ES-I3 (cell line): ENCODE results near the gene CPE.

Experiments used
- H3K36me3 ChIP-seq: 2 replicates; pipeline ENCODE4 v1.6.1; 2013; ENCODE audit warnings: mild to moderate bottlenecking, low read length, control low read depth, moderate library complexity; ENCODE audit not compliant: insufficient read depth
- H3K4me1 ChIP-seq: 2 replicates; pipeline ENCODE4 v1.6.1; 2013; ENCODE audit warnings: mild to moderate bottlenecking, control low read depth, low read length; ENCODE audit not compliant: insufficient read depth
- H3K9ac ChIP-seq: 2 replicates; pipeline ENCODE4 v1.6.1; 2013; ENCODE audit warnings: low read depth, mild to moderate bottlenecking, low read length, moderate library complexity
- H3K9me3 ChIP-seq: 2 replicates; pipeline ENCODE4 v1.6.1; 2013; ENCODE audit warnings: mild to moderate bottlenecking, low read length, moderate library complexity; ENCODE audit not compliant: control insufficient read depth, insufficient read depth

Gene CPE

DNA sequence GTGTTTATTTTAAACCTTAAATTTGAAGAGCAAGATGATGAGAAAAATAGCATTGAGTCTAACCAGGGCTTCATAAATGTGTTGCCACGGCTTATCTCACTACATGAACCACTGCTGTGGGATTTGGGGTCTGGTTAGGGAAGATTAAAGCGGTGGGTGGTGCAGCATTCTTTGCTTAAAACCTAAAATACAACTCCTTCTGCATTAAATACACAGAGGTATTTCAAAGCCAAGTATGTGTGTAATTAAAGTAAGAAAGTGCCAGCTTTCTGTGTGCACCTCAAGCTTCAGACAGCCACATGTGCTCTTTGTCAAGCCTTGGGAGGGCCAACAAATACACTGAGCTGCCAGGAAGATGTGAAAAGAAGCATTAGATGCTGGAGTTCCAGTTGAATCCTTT, 128.0 kb downstream of the CPE start:
- no peaks in the 10 kb centered on the region for H3K36me3 ChIP-seq
- no peak overlapping the region for H3K9ac ChIP-seq
- no peaks in the 10 kb centered on the region for H3K9me3 ChIP-seq
- H3K4me1 ChIP-seq, result no peaks in the 10 kb centered on the region

DNA sequence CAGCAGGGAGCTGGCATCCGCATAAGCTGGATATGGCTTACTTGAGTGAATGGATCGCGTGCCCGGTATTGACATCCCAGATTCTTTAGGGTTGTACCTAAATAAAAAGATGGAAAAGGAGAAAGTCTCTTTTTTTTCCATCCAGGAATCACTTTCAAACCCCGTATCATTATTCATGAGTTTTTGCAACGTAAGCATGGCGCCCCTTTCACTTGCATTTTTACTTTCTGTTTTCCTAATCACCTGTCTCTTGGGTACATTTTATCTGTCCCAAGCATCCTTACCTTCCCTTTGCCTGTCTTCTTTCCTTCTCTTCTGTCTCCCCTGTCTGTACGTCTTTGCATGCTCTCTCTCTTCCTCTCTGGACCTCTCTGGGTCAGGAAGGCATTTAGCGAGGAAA, 128.6 kb downstream of the CPE start:
- Histone ChIP-seq H3K9me3 (no peaks in the 10 kb centered on the region), H3K36me3 (no peaks in the 10 kb centered on the region), H3K4me1 (no peaks in the 10 kb centered on the region), H3K9ac (no peak overlapping the region)

DNA sequence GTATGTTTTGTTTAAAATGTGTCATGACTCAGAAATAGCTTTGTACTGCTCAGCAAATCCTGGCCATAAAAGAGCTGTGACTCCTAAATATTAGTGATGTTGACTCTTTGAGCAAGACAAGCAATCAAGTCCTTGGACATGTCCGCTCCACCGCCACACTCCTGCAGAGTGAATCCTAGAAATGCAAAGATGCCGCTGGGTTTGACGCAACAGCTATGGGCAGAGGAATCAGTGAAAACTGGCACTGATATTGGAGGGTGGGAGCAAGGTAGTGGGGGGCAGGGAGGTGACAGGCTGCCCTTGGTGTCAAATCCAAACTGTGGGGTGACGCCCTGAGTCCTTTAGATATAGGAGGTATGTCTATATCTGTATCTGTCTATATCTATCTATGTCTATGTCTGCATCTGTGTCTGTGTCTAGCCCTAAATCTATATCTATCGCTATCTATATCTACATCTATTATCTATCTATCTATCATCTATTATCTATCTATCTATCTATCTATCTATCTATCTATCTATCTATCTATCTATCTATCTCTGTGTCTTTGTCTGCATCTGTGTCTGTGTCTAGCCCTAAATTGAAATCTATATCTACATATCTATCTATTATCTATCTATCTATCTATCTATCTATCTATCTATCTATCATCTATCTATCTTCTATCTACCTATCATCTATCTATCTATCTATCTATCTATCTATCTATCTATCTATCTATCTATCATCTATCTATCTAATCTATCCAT, 129.7 kb downstream of the CPE start:
- no peaks in the 10 kb centered on the region for H3K4me1 ChIP-seq
- no peaks in the 10 kb centered on the region for H3K36me3 ChIP-seq
- H3K9me3 ChIP-seq, result no peaks in the 10 kb centered on the region
- no peak overlapping the region for H3K9ac ChIP-seq

DNA sequence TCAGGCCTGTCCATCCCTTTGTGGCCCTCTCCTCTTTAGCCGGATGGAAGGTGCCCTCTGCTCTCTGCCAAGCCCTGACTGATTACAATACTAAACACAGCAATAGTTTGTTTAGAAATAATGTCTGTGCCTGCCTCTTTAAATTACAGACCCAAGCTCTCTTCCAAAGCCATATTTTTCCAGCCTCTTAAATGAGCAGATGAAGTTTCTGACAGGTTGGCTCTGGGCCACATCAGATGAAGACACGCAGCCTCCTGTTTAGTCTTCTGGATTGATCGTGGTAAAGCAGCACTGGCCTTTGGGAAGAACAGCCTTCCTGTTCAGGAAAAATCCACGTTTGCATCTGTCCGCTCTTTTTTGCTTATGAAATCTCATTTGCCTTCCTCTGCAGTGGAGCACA, 133.6 kb downstream of the CPE start:
- Histone ChIP-seq H3K9me3 (no peaks in the 10 kb centered on the region), H3K4me1 (no peaks in the 10 kb centered on the region), H3K36me3 (no peaks in the 10 kb centered on the region), H3K9ac (no peak overlapping the region)

DNA sequence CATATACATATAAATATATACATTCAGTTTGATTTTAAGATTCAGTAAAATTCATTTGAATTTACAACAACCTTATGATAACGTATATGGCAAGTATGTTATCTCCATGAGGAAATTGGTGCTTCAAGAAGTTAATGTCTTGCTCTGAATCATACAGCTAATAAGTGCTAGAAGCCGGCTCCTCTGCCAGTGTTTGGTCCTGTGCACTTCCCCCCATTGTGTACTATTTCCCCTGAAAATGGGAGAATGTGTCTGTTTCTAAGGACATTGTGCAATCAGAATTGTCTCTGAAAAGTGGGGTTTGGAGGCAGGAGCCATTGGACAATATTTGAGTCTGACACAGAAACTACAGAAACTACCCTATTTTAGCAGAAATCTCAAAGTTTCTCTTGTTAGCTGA, 135.9 kb downstream of the CPE start:
- Histone ChIP-seq H3K36me3 (no peaks in the 10 kb centered on the region), H3K9me3 (no peaks in the 10 kb centered on the region), H3K9ac (no peak overlapping the region), H3K4me1 (no peaks in the 10 kb centered on the region)

DNA sequence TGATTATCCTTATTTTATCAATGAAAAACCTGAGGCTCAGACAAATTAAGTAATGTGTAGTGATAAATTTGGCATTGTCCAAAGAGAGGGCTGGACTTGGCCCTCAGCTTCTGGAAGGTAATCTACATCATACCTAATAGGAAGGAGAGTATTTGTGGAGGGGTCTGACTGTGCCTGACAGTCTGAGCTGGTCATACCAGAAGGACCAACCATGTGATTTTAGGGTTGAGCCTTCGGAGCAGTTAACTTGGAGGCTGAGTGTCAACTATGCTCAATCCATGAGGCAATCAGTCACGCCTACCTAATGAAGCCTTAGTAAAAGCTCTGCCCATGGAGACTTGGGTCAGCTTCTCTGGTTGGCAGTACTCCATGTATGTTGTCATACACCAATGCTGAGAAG, 136.4 kb downstream of the CPE start:
- Histone ChIP-seq H3K4me1 (no peaks in the 10 kb centered on the region), H3K36me3 (no peaks in the 10 kb centered on the region), H3K9me3 (no peaks in the 10 kb centered on the region), H3K9ac (no peak overlapping the region)

DNA sequence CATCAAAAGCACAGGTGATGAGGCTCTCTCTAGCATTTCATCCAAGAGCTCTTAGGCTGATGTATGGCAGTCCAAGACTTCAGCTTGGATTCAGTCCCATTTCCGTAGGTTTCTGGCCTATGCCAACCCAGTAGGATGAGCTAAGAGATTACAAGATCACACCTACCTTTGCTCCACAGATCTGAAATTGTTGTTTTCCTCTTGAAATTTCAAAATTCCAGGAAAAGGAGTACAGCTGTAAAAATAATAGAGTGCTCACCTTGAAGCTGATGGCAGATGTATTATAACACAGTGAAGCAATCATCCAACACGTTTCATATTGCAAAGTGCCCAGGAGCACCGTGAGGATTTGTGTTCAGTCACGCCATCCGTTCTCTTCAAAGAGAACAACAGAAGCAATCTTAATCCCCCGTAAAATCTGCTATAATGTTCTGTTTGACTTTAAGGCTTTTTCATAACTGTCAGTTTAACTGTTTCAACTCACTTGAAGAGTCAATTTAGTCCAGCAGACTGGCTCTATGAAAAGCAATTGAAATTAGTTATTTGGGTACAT, 137.5 kb downstream of the CPE start:
- Histone ChIP-seq H3K9ac (no peak overlapping the region), H3K36me3 (no peaks in the 10 kb centered on the region), H3K4me1 (no peaks in the 10 kb centered on the region), H3K9me3 (no peaks in the 10 kb centered on the region)

GRCh38 chr4:165517216-165517615, 138.4 kb downstream of the CPE start:
- Histone ChIP-seq H3K9ac (no peak overlapping the region), H3K9me3 (no peaks in the 10 kb centered on the region), H3K4me1 (no peaks in the 10 kb centered on the region), H3K36me3 (no peaks in the 10 kb centered on the region)

DNA sequence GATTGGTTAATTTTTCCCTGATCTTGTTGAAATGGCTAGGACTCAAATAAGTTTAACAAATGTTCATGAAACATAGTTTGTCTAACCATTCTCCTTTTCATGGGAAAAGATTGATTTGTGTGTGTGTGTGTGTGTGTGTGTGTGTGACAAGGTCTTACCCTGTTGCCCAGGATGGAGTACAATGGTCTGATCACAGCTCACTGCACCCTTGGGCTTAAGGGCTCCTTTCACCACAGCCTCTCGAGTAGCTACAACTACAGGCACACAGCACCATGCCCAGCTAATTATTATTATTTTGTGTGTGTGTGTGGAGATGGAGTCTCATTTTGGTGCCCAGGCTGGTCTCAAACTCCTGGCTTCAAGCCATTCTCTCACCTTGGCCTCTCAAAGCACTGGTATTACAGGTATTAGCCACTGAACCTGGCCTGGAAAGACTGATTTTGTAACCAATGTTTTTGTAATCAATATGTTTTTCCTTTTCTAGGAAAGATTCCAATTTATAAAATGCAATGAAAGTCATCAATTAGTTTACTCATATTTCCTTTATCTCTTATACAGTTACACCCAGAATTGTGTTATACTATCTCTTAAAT, 139.3 kb downstream of the CPE start:
- no peaks in the 10 kb centered on the region for H3K4me1 ChIP-seq
- no peaks in the 10 kb centered on the region for H3K36me3 ChIP-seq
- no peaks in the 10 kb centered on the region for H3K9me3 ChIP-seq
- no peak overlapping the region for H3K9ac ChIP-seq

DNA sequence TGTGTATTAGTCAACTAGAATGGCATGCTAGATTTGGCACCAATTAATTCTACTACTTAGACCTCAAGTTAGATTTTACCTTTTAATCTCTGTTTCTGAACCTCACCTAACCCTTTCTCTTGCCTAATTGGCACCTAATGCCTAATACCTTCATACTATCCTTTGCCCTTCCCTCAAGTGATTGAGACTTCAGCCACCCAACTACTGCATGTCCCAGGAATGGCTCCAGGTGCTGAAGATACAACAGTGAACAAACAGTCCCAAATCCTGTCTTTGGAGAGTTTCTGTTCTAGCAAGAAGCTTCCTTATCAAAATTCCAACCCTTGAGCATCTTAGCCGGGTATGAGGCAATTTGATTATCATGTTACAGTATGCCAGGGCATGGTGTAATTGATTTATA, 139.9 kb downstream of the CPE start:
- Histone ChIP-seq H3K36me3 (no peaks in the 10 kb centered on the region), H3K9ac (no peak overlapping the region), H3K9me3 (no peaks in the 10 kb centered on the region), H3K4me1 (no peaks in the 10 kb centered on the region)

DNA sequence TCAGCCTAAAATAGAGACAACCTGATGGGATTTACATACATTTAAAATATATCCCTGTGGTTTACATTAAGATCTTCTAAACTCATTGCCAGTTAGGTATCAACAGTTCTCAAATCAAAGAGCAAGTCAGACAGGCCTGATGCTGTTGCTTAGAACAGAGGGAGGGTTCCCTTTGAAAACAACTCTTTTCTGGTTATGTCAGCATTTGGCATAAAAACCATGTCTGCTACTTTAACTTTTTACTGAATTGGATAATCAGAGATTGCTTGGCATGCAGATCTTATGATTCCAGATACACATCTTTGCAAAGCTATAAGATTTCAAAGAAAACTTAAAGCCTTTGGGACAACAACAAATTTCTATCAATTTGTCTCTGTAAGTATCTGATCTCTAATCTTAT, 140.8 kb downstream of the CPE start:
- Histone ChIP-seq H3K9ac (no peak overlapping the region), H3K36me3 (no peaks in the 10 kb centered on the region), H3K9me3 (no peaks in the 10 kb centered on the region), H3K4me1 (no peaks in the 10 kb centered on the region)

DNA sequence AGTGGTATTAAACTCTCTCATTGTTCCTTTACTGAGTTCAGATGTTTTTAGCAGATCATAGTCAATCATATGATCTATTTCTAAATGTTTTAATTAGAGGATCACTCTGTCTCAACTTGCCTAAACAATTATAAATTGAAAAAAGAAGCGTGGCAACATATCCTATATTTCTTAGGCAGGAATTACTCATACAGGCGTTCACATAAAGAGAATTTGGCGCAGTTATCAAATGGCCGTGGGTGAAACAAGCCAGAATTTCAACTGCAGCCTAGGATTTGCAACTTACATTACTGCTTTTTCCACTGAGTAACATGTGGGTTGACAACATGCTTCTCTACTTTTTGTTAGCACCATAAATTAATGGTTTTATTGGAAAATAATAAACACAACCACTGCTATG, 141.3 kb downstream of the CPE start:
- no peaks in the 10 kb centered on the region for H3K36me3 ChIP-seq
- H3K4me1 ChIP-seq, result no peaks in the 10 kb centered on the region
- no peaks in the 10 kb centered on the region for H3K9me3 ChIP-seq
- H3K9ac ChIP-seq, result no peak overlapping the region

DNA sequence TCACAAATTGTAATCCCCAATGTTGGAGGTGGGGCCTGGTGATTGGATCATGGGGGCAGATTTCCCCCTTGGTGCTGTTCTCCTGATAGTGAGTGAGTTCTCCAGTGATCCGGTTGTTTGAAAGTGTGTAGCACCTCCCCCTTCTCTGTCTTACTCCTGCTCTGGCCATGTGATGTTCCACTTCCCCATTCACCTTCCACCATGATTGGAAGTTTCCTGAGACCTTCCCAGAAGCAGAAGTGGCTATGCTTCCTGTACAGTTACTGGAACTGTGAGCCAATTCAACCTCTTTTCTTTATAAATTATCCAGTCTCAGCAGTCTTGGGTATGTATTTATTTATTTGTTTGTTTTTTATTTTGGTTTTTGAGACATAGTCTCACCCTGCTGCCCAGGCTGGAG, 143.2 kb downstream of the CPE start:
- no peaks in the 10 kb centered on the region for H3K36me3 ChIP-seq
- H3K9ac ChIP-seq, result no peak overlapping the region
- H3K4me1 ChIP-seq, result no peaks in the 10 kb centered on the region
- no peaks in the 10 kb centered on the region for H3K9me3 ChIP-seq

DNA sequence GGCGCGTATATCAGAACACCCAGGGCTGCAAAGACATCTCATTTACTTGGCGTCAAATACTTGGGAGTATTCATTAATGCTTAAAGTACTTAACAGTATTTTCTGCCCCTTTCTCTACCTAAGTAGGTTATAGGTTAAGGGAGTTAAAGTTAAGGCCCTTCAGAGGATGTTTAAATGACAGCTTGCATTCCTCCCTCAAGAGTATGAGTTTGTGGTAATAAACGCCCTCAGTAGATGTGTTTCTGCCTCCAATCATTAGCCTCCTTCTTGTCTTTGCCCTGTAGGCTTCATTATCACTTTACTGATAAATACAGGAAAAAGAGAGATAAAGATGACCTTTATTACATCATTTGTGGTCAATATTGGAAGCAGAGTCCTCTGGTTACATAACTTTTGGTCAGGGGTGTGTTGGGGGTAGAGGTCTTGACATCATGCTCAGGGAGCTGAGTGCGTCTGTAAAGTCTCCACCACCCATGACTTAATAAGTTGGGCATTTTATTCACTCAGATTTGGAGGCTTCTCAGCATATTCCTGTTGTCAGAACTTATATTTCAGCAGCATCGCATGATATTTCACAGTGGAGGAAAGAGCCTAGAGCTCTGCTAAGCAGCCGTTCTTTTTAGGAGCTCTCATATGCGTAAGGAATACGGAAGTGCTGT, 145.9 kb downstream of the CPE start:
- Histone ChIP-seq H3K9me3 (no peaks in the 10 kb centered on the region), H3K4me1 (no peaks in the 10 kb centered on the region), H3K36me3 (no peaks in the 10 kb centered on the region), H3K9ac (no peak overlapping the region)

DNA sequence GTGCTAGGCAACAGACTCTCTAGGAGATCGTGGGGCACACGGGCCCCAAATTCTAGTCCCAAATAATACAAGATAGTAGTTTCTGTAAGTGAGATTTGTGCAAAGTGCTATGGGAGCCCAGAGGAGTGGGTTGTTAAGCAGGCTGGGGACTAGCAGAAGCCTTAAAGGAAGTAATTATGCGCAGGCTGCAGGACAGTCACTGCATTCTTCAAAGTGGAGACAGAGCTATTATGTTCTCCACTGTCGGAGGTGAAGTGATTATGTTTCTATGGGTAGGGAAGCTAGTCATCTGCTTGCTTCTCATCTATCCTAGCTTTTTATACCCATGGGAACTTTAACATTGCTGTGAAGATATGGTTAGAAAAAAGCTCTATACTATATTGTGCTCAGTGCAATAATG, 154.2 kb downstream of the CPE start:
- H3K9me3 ChIP-seq, result no peaks in the 10 kb centered on the region
- H3K4me1 ChIP-seq, result no peaks in the 10 kb centered on the region
- H3K36me3 ChIP-seq, result no peaks in the 10 kb centered on the region; the same call in 1 of the 2 replicates
- no peak overlapping the region for H3K9ac ChIP-seq
